Endothelial cell of umbilical vein (primary cell): ENCODE measurements around the gene C4orf17.

ENCODE experiments used
- EZH2 ChIP-seq: IDR thresholded peaks from 2 replicates; pipeline ENCODE4 v1.6.1; 2012; ENCODE audit warnings: borderline replicate concordance, low read depth, mild to moderate bottlenecking, moderate library complexity, low read length, inconsistent platforms; ENCODE audit not compliant: severe bottlenecking
- GATA2 ChIP-seq: IDR thresholded peaks from 2 replicates; pipeline ENCODE4 v1.7.0; 2011; ENCODE audit warnings: low read depth, mild to moderate bottlenecking, moderate library complexity, mixed read lengths, low read length; ENCODE audit not compliant: insufficient read length, insufficient read depth
- JUN ChIP-seq: IDR thresholded peaks from 2 replicates; pipeline ENCODE4 v1.6.1; 2011; ENCODE audit warnings: borderline replicate concordance, low read depth; ENCODE audit not compliant: insufficient read length, insufficient read depth
- MAX ChIP-seq: IDR thresholded peaks from 2 replicates; pipeline ENCODE4 v1.6.1; 2011; ENCODE audit not compliant: insufficient read depth, insufficient read length
- MYC ChIP-seq: IDR thresholded peaks from one replicate; pipeline ENCODE4 v1.6.1; 2011; ENCODE audit warnings: mild to moderate bottlenecking, low read depth, low read length
- POLR2A ChIP-seq: IDR thresholded peaks from 2 replicates; pipeline ENCODE4 v1.6.1; 2012; ENCODE audit warnings: low read depth, mild to moderate bottlenecking, control low read depth, low read length
- POLR2AphosphoS5 ChIP-seq: IDR thresholded peaks from 2 replicates; pipeline ENCODE4 v1.6.1; 2012; ENCODE audit warnings: low read depth, mild to moderate bottlenecking, control low read depth, low read length, moderate library complexity; ENCODE audit not compliant: insufficient read depth
- TF ChIP-seq, protein P1 (sequence below), 2 donors: IDR thresholded peaks; 1 replicate in 1 of 2; 2 replicates in 1 of 2; pipeline ENCODE4 v1.5.1; 2011; ENCODE audit warnings: low read length in 2 of 2, mild to moderate bottlenecking in 2 of 2, moderate library complexity in 2 of 2, control low read depth in 1 of 2, inconsistent platforms in 1 of 2, low read depth in 1 of 2; ENCODE audit not compliant: insufficient read depth in 1 of 2; ENCODE audit errors: extremely low read depth in 1 of 2

- TF ChIP-seq POLR2A (no peak), POLR2AphosphoS5 (no peak), GATA2 (no peak), EZH2 (no peak), MAX (no peak), MYC (no peak), JUN (no peak)
- TF ChIP-seq, protein P1, sequence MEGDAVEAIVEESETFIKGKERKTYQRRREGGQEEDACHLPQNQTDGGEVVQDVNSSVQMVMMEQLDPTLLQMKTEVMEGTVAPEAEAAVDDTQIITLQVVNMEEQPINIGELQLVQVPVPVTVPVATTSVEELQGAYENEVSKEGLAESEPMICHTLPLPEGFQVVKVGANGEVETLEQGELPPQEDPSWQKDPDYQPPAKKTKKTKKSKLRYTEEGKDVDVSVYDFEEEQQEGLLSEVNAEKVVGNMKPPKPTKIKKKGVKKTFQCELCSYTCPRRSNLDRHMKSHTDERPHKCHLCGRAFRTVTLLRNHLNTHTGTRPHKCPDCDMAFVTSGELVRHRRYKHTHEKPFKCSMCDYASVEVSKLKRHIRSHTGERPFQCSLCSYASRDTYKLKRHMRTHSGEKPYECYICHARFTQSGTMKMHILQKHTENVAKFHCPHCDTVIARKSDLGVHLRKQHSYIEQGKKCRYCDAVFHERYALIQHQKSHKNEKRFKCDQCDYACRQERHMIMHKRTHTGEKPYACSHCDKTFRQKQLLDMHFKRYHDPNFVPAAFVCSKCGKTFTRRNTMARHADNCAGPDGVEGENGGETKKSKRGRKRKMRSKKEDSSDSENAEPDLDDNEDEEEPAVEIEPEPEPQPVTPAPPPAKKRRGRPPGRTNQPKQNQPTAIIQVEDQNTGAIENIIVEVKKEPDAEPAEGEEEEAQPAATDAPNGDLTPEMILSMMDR (IDR thresholded peaks at IDR 0.05; ENCODE audit: extremely low read depth in 1 of 2, insufficient read depth in 1 of 2, low read depth in 1 of 2, low read length in 2 of 2), result no peak
These were observed 26.0 kb downstream of the C4orf17 start for GRCh38 chr4:99536848-99537247.
